BE2C (cell line): Measurements from ENCODE around the gene DYSF.

ENCODE experiments used
- DNase-seq: peaks from one replicate; pipeline ENCODE4 v3.0.0-alpha.2; 2020
- H3K27me3 ChIP-seq: fragments of 250-450 bp; sonication (Bioruptor Pico); 2 replicates; pipeline ENCODE4 v1.5.1; 2020; ENCODE audit warnings: mild to moderate bottlenecking
- H3K36me3 ChIP-seq: fragments of 250-450 bp; sonication (Bioruptor Pico); 2 replicates; pipeline ENCODE4 v1.5.1; 2020; ENCODE audit warnings: mild to moderate bottlenecking
- H3K4me1 ChIP-seq: fragments of 250-450 bp; sonication (Bioruptor Pico); 2 replicates; pipeline ENCODE4 v1.5.1; 2020
- H3K4me3 ChIP-seq: 2 replicates; pipeline ENCODE4 v1.5.1; 2011; ENCODE audit warnings: low read depth, low read length
- H3K9me3 ChIP-seq: fragments of 250-450 bp; sonication (Bioruptor Pico); 2 replicates; pipeline ENCODE4 v1.5.1; 2020
- CTCF ChIP-seq: IDR thresholded peaks from 2 replicates; pipeline ENCODE4 v1.5.1; 2012; ENCODE audit warnings: mild to moderate bottlenecking, low read depth, low read length

Gene DYSF

DNA sequence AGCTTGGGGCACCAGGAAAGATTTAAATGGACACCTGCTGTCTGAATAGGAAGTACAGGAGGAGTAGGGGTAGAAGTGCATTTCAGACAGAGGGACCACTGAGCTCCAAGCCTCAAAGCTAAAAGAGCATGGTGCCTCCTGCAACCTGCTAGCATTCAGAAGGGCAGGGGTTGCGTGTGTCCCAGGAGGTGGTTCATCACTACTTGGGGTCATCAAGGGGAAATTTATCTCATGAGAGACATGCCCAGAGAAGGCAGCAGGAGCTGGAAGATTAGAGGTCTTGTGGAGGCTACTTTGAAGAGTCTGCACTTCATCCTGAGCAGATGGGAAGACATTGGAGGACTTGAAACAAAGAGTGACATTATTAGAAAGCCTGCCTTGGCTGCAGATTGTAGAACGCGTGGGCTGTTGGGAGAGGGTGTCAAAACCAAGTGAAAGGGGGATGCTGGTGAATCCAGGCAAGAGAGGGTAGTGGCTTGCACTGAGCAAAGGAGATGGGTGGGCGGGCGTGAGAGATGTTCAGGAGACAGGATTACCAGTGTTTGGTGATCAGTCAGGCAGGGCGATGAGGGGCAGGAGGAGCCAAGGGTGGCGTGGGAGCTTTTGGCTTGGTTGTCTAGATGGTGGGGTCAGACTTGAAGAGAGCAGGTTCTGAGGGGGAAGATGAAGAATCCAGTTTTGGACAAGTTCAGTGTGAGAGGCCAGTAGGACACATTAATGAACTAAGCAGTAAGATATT is 154.0 kb downstream of the DYSF start:
- no peaks in the 10 kb centered on the region for H3K9me3 ChIP-seq
- no peaks in the 10 kb centered on the region for H3K27me3 ChIP-seq
- no peaks in the 10 kb centered on the region for H3K36me3 ChIP-seq
- no peak for TF ChIP-seq CTCF
- H3K4me1 ChIP-seq = no peaks in the 10 kb centered on the region
- H3K4me3 ChIP-seq = no peak overlapping the region
- DNase-seq = no peak

GRCh38 chr2:71608034-71608433 is 154.7 kb downstream of the DYSF start:
- H3K4me1 ChIP-seq = no peaks in the 10 kb centered on the region

DNA sequence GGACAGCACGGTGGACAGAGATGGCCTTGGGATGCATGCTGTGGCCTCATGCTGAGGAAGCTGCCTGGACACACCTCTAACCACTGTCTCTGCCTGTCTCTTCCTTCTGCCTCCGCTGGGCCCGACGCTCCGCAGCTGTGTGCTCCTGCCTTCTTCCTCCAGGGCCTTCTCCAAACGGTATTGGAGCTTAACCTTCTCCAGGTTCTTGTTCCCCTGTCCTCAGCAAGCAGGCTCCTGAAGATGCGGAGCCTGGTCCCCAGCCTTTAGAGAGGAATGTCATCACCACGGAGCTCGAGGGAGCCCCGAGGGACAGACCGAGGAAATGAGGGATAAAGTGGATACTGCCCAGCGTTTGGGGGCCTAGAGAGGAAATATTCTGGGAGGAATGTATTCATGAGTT is 155.1 kb downstream of the DYSF start:
- no peaks in the 10 kb centered on the region for H3K4me1 ChIP-seq
- no peak for TF ChIP-seq CTCF
- no peaks in the 10 kb centered on the region for H3K36me3 ChIP-seq
- H3K9me3 ChIP-seq = no peaks in the 10 kb centered on the region
- DNase-seq = no peak
- H3K27me3 ChIP-seq = no peaks in the 10 kb centered on the region
- H3K4me3 ChIP-seq = no peak overlapping the region

More at GRCh38 chr2:71608034-71608433, 154.7 kb downstream of the DYSF start:
- H3K4me3 ChIP-seq = no peak overlapping the region
- H3K9me3 ChIP-seq = no peaks in the 10 kb centered on the region
- no peak for DNase-seq
- H3K36me3 ChIP-seq = no peaks in the 10 kb centered on the region
- H3K27me3 ChIP-seq = no peaks in the 10 kb centered on the region
- no peak for TF ChIP-seq CTCF

- Histone ChIP-seq H3K27me3 (no peaks in the 10 kb centered on the region), H3K36me3 (no peaks in the 10 kb centered on the region), H3K4me3 (no peak overlapping the region), H3K4me1 (no peaks in the 10 kb centered on the region), H3K9me3 (no peaks in the 10 kb centered on the region)
- no peak for TF ChIP-seq CTCF
- DNase-seq = no peak
Observed at GRCh38 chr2:71609029-71609428, 155.7 kb downstream of the DYSF start.

DNA sequence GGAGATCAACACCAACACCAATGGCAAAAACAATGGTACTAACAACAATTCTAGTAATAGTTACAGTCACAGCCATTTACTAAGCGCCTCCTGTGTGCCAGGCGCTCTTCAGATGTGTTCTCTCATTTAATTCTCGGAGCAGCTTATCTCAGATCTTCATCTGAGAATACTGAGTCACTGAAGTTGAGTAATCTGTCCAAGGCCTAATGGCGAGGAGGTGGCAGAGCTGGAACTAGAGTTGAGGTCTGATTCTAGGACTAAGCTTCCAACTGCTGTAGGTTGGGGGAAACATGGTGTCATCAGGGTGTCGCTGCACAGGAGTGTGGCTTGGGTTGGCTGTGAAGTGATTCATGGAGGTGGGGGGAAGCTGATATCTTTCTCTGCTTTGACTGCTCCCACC is 156.1 kb downstream of the DYSF start:
- Histone ChIP-seq H3K4me1 (no peaks in the 10 kb centered on the region), H3K9me3 (no peaks in the 10 kb centered on the region), H3K4me3 (no peak overlapping the region), H3K27me3 (no peaks in the 10 kb centered on the region), H3K36me3 (no peaks in the 10 kb centered on the region)
- TF ChIP-seq CTCF = no peak
- no peak for DNase-seq

DNA sequence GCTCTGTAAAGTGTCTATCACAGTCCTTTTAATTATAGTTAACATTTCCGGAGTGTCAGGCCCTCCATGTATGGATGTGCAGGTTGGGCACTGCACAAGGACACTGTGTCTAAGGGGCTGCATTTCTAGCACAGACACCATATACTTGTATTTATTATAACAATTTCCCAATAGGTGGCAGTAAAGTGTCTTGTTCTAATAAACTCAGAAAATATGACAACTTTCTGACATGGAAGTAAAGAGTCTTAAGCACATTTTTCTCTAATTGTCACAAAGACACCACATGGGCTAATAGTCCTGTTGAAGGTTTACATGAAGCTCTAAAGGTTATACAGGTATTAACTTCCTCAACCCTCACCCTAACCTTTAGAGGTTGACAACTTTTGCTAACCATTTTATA is 156.6 kb downstream of the DYSF start:
- no peak for DNase-seq
- H3K4me3 ChIP-seq = no peak overlapping the region
- no peaks in the 10 kb centered on the region for H3K36me3 ChIP-seq
- H3K9me3 ChIP-seq = no peaks in the 10 kb centered on the region
- H3K27me3 ChIP-seq = no peaks in the 10 kb centered on the region
- no peak for TF ChIP-seq CTCF
- no peaks in the 10 kb centered on the region for H3K4me1 ChIP-seq
